Hepatocyte (in vitro differentiated cells): Measurements from ENCODE around the gene ESD. TPM values are rescaled to one million over a fixed set of nuclear protein-coding genes. Genes with fewer than 3 reads are reported as not detected.
"Not testable (repeated sequence)": the region's sequence is repeated elsewhere in the genome, so short reads cannot be mapped to it uniquely, and the experiment has no call there.

Experiments used
- DNase-seq: peaks from one replicate; pipeline ENCODE4 v3.0.0-alpha.2; 2016; ENCODE audit warnings: low spot score
- H2AFZ ChIP-seq: fragments of 200-600 bp; sonication (generic); 2 replicates; pipeline ENCODE4 v1.6.0; 2016; ENCODE audit warnings: antibody characterized with exemption, mild to moderate bottlenecking
- H3K27ac ChIP-seq: fragments of 200-600 bp; sonication (generic); 2 replicates; pipeline ENCODE4 v1.5.1; 2016; ENCODE audit warnings: mild to moderate bottlenecking
- H3K27me3 ChIP-seq: fragments of 200-600 bp; sonication (generic); 2 replicates; pipeline ENCODE4 v1.6.1; 2016
- H3K36me3 ChIP-seq: fragments of 200-600 bp; sonication (generic); replicated peaks from 2 replicates; pipeline ENCODE4 v1.5.1; 2016; ENCODE audit warnings: low read depth; ENCODE audit not compliant: insufficient read depth
- H3K4me1 ChIP-seq: fragments of 200-600 bp; sonication (generic); 2 replicates; pipeline ENCODE4 v1.5.1; 2016; ENCODE audit warnings: mild to moderate bottlenecking, moderate library complexity; ENCODE audit not compliant: insufficient read depth
- H3K4me2 ChIP-seq: fragments of 200-600 bp; sonication (generic); 2 replicates; pipeline ENCODE4 v1.6.0; 2016
- H3K4me3 ChIP-seq: fragments of 200-600 bp; sonication (generic); 2 replicates; pipeline ENCODE4 v1.5.1; 2016; ENCODE audit warnings: mild to moderate bottlenecking
- H3K79me2 ChIP-seq: fragments of 200-600 bp; sonication (generic); 2 replicates; pipeline ENCODE4 v1.6.0; 2017; ENCODE audit warnings: mild to moderate bottlenecking
- H3K9me2 ChIP-seq: fragments of 200-600 bp; sonication (generic); replicated peaks from 2 replicates; pipeline ENCODE4 v1.6.0; 2017; ENCODE audit warnings: mild to moderate bottlenecking; ENCODE audit not compliant: insufficient read depth
- H3K9me3 ChIP-seq: fragments of 200-600 bp; sonication (generic); 2 replicates; pipeline ENCODE4 v1.5.1; 2016; ENCODE audit warnings: low read depth, mild to moderate bottlenecking
- H4K20me1 ChIP-seq: fragments of 200-600 bp; sonication (generic); 2 replicates; pipeline ENCODE4 v1.6.0; 2016; ENCODE audit warnings: mild to moderate bottlenecking; ENCODE audit not compliant: insufficient read depth, poor library complexity, severe bottlenecking
- CTCF ChIP-seq: fragments of 200-600 bp; sonication (generic); IDR thresholded peaks from 2 replicates; pipeline ENCODE4 v1.5.1; 2016; ENCODE audit warnings: antibody characterized with exemption, mild to moderate bottlenecking; ENCODE audit not compliant: poor library complexity
- EZH2 ChIP-seq: fragments of 200-600 bp; sonication (generic); IDR thresholded peaks from 2 replicates; pipeline ENCODE4 v1.6.1; 2016; ENCODE audit warnings: antibody characterized with exemption, mild to moderate bottlenecking, borderline replicate concordance
- EZH2phosphoT487 ChIP-seq: fragments of 200-600 bp; sonication (generic); IDR thresholded peaks from one replicate; pipeline ENCODE4 v1.6.1; 2018; ENCODE audit warnings: antibody characterized with exemption, mild to moderate bottlenecking, low read depth, moderate library complexity; ENCODE audit not compliant: unreplicated experiment, severe bottlenecking
- WGBS: methylation state at CpG from one replicate; pipeline ENCODE4 v1.1.6; 2016; ENCODE audit warnings: low lambda C conversion rate; ENCODE audit errors: missing lambda C conversion rate; 5-methylcytosine and 5-hydroxymethylcytosine counted together
- polyA plus RNA-seq: library from polyadenylated mRNA; unstranded; fragments of >200 nt; fragmentation: Nextera tagmentation; extraction: Ambion mirVana; gene quantifications from 2 replicates; pipeline ENCODE4 v1.2.1, GENCODE V29; 2016
- total RNA-seq: library from RNA; depleted of rRNA; stranded (reverse); fragments of >200 nt; gene quantifications from 2 replicates; pipeline ENCODE4 v1.2.3, GENCODE V29; 2014

ESD gene
- total and polyA plus RNA-seq, 2 experiments from 2014 or later, result 127 to 129 TPM

GRCh38 chr13:46759846-46760245 lies 37.1 kb downstream of the ESD start:
- H3K4me3 ChIP-seq, result no peak overlapping the region
- no peaks in the 10 kb centered on the region for H3K79me2 ChIP-seq
- no peaks in the 10 kb centered on the region for H3K9me2 ChIP-seq
- DNase-seq, result peak; percentile 10
- H3K27me3 ChIP-seq, result no peaks in the 10 kb centered on the region
- peak overlapping the region; percentile 63 for H2AFZ ChIP-seq
- WGBS, result 45% methylated on average over 2 of the region's 2 CpGs
- H4K20me1 ChIP-seq, result no peaks in the 10 kb centered on the region
- H3K36me3 ChIP-seq, result no peaks in the 10 kb centered on the region
- no peaks in the 10 kb centered on the region for H3K4me1 ChIP-seq
- no peak overlapping the region for H3K27ac ChIP-seq
- no peak overlapping the region for H3K4me2 ChIP-seq
- TF ChIP-seq EZH2, result no peak
- TF ChIP-seq CTCF, result no peak
- no peak for TF ChIP-seq EZH2phosphoT487
- no peaks in the 10 kb centered on the region for H3K9me3 ChIP-seq

- Histone ChIP-seq H3K9me3 (no peaks in the 10 kb centered on the region), H3K79me2 (no peaks in the 10 kb centered on the region), H3K4me3 (no peak overlapping the region), H3K36me3 (no peaks in the 10 kb centered on the region), H4K20me1 (no peaks in the 10 kb centered on the region), H3K27me3 (no peaks in the 10 kb centered on the region), H3K27ac (no peak overlapping the region), H3K4me2 (no peak overlapping the region), H3K4me1 (no peaks in the 10 kb centered on the region), H3K9me2 (no peaks in the 10 kb centered on the region), H2AFZ (no peak overlapping the region)
- 92% methylated on average over 3 of the region's 3 CpGs for WGBS
- no peak for DNase-seq
- TF ChIP-seq EZH2 (no peak), CTCF (no peak), EZH2phosphoT487 (no peak)
Observed at GRCh38 chr13:46757640-46758039, 39.3 kb downstream of the ESD start.

- Histone ChIP-seq H3K27me3 (no peaks in the 10 kb centered on the region), H3K9me3 (no peaks in the 10 kb centered on the region), H4K20me1 (no peaks in the 10 kb centered on the region), H3K27ac (no peak overlapping the region), H3K4me2 (no peak overlapping the region), H3K4me1 (no peaks in the 10 kb centered on the region), H3K4me3 (no peak overlapping the region), H2AFZ (no peak overlapping the region), H3K36me3 (no peaks in the 10 kb centered on the region), H3K9me2 (no peaks in the 10 kb centered on the region), H3K79me2 (no peaks in the 10 kb centered on the region)
- TF ChIP-seq CTCF, result no peak
- DNase-seq, result no peak
- 47% methylated on average over 4 of the region's 4 CpGs for WGBS
Observed at GRCh38 chr13:46756977-46757376, 40.0 kb downstream of the ESD start.

- H3K4me1 ChIP-seq, H3K4me2 ChIP-seq, H3K9me3 ChIP-seq, H3K9me2 ChIP-seq, H3K27ac ChIP-seq, H4K20me1 ChIP-seq, H3K4me3 ChIP-seq, H3K79me2 ChIP-seq, H3K36me3 ChIP-seq, DNase-seq, H3K27me3 ChIP-seq, H2AFZ ChIP-seq: not testable (repeated sequence)
- WGBS, result 95% methylated on average over 2 of the region's 5 CpGs
Observed at GRCh38 chr13:46755508-46755907, 41.5 kb downstream of the ESD start.
